GM08714 (cell line): ENCODE results near the gene CUL2.
"Not testable (repeated sequence)": the region's sequence is repeated elsewhere in the genome, so short reads cannot be mapped to it uniquely, and the experiment has no call there.

Experiments used
- H3K4me3 ChIP-seq: fragments of 200-500 bp; sonication (Bioruptor generic); 2 replicates; pipeline ENCODE4 v1.5.1; 2014; ENCODE audit warnings: mild to moderate bottlenecking, low read length, inconsistent platforms
- ZNF274 ChIP-seq: IDR thresholded peaks from 2 replicates; pipeline ENCODE4 v1.6.1; 2012; ENCODE audit warnings: mild to moderate bottlenecking, low read depth, low read length

The CUL2 gene

DNA sequence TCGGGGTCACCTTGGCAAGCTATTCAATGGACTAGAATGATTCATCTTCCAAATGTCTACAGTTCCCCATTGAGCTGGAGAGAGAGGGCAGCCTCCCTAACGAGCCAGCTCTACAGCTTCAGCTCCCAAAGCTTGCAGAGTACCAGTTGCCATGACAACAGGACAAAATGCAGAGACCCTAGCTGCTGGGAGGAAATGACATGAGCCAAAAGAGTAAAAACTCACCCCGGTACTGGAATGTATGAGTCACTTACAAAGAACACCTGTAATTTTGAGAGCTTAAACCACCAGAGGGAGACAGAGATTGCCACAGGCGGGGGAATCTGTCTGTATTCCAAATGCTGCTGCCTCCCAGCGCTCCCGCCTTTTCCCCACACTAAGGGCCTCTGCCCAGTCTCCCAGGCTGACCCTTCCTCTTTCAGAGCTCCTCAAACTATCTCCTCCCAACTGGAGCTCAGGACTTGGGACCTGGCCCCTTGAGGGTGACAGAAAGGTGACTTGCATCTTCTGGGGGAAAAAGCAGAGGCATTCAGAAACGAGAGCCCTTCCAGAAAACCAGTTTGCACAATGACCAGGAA is 95.5 kb downstream of the CUL2 start:
- TF ChIP-seq ZNF274: no peak
- no peak overlapping the region for H3K4me3 ChIP-seq

DNA sequence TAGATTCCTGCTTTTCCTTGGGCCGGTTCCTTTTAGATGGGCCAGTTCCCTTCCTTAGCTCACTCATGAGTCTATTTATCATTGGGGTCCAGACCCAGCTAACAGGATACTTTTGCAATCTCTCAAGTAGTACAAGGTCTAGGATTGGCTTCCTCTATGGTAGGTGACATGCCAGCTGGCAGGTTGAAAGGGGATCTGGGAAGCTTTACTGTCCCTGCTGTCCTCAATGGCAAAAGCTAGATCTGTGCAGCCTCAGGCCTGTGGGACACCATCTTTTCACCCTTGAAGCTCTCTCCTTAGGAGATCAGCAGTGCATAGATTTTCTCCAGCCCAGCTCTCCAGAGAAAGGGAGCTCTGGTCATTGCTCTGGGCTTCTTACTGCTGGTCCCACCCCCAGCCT is 96.4 kb downstream of the CUL2 start:
- H3K4me3 ChIP-seq: no peak overlapping the region
- TF ChIP-seq ZNF274: no peak

DNA sequence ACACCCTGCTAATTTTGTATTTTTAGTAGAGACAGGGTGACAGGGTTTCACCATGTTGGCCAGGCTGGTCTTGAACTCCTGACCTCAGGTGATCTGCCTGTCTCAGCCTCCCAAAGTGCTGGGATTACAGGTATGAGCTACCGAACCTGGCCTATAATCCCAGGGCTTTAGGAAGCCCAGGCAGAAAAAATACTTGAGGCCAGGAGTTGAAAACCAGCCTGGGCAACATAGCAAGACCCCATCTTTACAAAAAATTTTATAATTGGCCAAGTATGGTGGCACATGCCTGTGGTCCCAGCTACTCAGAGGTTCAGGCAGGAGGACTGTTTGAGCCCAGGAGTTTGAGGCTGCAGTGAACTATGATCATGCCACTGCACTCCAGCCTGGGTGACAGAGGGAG is 99.0 kb downstream of the CUL2 start:
- H3K4me3 ChIP-seq: not testable (repeated sequence)

DNA sequence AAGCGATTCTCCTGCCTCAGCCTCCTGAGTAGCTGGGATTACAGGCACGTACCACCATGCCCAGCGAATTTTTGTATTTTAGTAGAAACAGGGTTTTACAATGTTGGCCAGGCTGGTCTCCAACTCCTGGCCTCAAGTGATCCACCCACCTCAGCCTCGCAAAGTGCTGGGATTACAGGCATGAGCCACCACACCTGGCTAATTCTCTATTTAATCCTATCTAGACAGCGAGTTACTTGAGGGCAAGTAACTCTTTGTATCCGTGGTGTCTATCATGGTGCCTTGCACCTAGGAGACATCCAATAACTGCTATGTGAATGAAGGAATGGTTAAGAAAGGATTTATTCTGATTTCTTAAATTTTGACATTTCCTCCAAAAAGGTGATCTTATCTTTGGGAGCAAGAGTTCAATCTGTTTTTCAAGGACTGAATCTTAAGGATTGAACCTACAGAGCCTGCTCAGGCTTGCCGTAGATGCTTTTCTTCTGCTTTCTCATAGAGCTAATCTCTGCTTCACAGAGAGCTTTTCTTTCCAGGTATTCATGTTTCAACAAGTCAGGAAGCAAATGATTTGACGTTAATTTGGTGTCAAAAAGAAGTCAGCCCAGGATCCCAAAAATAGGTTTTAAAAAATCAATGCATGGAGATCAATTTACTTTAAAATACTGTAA is 101.6 kb downstream of the CUL2 start:
- H3K4me3 ChIP-seq: no peak overlapping the region

DNA sequence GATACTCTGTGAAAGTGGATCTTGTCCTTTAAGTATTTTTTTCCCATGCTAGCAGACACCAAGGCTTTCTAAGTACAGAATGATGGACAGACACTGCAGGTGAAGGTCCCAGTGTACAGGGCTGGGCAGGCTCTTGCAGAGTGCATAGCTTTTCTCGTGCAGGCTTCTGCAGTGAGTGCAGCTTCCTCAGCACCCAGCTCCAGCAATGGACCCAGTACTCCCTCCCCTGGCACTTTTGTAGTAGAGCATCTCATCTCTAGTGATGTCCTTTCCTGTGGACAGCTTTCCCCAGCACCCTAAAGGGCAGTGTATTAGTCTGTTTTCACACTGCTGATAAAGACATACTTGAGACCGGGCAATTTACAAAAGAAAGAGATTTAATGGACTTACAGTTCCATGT is 104.3 kb downstream of the CUL2 start:
- no peak for TF ChIP-seq ZNF274

More for the DNA sequence above, 101.6 kb downstream of the CUL2 start:
- no peak for TF ChIP-seq ZNF274

DNA sequence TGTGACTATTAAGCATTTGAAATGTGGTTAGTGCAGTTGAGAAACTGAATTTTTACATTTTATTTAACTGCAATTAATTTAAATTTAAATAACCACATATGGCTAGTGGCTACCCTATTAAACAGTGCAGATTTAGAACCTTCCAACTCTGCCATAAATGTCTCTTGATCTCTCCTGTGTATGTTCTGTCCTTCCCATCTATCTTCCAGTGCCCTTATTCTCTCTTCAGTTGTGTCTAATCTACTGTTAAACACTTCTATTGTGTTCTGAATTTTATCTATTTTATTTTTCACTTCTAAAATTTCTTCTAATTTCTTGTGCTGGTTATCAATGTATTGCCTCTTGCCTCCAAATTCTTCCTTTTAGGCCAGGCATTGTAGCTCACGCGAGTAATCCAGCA is 105.0 kb downstream of the CUL2 start:
- no peak for TF ChIP-seq ZNF274
- H3K4me3 ChIP-seq: no peak overlapping the region

More for the DNA sequence above, 104.3 kb downstream of the CUL2 start:
- H3K4me3 ChIP-seq: no peak overlapping the region

DNA sequence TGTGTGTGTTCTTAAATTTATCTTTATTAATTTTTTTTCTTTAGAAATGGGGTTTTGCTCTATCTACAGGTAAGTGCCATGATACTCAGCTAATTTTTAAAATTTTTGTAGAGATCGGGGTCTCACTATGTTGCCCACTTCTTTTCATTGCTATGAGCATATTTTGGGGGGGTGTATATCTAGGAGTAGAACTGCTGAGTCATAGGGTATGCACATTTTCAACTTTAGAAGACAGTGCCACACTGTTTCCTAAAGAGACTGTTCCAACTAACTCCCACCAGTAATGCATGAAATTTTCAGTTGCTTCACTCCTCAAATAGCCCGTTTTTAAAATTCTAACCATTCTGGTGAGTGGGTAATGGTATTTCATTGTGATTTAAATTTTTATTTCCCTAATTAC is 108.3 kb downstream of the CUL2 start:
- TF ChIP-seq ZNF274: no peak
- no peak overlapping the region for H3K4me3 ChIP-seq

DNA sequence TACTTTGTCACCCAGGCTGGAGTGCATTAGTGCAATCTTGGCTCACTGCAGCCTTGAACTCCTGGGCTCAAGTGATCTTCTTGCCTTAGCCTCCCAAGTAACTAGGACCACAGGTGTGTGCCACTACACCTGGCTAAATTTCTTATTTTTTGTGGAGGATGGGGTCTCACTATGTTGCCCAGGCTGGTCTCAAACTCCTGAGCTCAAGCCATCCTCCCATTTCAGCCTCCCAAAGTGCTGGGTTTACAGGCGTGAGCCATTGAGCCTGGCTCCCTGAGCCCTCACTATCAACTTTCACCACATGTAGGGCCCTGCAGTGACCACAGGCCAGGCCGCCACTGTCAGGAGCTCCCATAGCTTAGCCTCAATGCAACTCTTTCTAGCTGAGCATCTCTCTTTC is 110.2 kb downstream of the CUL2 start:
- TF ChIP-seq ZNF274: no peak

DNA sequence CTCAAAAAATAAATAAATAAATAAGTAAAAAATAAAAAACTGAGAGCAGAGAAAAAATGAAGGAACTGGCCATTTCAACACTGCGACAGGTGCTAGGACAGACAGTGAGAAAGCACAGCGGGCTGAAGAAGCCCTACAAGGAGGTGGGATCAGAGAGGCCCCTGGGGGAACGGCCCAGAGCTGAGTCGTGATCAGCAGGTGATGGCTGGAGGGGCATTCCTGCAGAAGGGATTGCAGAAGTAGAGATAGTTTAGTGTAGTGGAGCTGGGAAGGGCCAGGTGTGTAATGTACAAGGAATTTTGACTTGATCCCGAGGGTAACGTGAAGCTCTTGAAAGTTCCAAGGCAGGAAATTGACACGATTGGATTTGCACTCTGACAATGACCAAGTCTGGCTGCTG is 112.1 kb downstream of the CUL2 start:
- no peak overlapping the region for H3K4me3 ChIP-seq
- TF ChIP-seq ZNF274: no peak

More for the DNA sequence above, 110.2 kb downstream of the CUL2 start:
- H3K4me3 ChIP-seq: no peak overlapping the region

DNA sequence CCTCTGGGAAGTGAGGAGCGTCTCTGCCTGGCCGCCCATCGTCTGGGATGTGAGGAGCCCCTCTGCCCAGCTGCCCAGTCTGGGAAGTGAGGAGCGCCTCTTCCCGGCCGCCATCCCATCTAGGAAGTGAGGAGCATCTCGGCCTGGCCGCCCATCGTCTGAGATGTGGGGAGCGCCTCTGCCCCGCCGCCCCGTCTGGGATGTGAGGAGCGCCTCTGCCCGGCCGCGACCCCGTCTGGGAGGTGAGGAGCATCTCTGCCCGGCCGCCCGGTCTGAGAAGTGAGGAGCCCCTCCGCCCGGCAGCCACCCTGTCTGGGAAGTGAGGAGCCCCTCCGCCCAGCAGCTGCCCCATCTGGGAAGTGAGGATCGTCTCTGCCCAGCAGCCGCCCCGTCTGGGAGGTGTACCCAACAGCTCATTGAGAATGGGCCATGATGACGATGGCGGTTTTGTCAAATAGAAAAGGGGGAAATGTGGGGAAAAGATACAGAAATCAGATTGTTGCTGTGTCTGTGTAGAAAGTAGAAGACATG is 113.7 kb downstream of the CUL2 start:
- H3K4me3 ChIP-seq: not testable (repeated sequence)

DNA sequence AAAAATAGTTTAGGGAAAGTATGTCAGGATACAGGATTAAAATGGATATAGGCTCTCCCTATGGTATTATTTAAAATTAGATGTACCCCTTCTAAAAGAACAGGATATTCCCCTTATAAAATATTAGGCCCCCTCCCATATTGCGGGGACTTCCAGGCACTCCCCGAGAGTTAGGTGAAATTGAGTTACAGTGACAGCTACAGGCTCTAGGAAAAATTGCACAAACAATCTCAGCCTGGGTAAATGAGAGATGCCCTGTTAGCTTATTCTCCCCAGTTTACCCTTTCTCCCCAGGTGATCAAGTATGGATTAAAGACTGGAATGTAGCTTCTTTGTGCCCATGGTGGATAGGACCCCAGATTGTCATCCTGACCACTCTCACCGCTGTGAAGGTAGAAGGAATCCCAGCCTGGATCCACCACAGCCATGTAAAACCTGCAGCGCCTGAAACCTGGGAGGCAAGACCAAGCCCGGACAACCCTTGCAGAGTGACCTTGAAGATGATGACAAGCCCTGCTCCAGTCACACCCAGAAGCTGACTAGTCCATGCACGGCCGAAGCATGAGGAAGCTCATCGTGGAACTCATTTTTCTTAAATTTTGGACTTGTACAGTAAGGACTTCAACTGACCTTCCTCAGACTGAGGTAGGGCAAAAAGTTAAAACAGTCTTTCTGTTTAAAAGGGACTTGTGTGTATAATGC is 115.6 kb downstream of the CUL2 start:
- H3K4me3 ChIP-seq: not testable (repeated sequence)

DNA sequence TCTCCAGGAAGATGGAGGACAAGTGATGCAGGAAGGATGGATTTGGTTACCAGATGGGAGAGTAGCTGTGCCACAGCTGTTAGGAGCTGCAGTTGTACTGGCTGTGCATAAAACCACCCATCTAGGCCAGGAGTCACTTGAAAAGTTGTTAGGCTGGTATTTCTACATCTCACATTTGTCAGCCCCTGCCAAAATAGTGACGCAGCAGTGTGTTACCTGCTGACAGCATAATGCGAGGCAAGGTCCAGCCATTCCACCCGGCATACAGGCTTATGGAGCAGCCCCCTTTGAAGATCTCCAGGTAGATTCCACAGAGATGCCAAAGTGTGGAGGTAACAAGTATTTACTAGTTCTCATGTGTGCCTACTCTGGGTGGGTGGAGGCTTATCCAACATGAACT is 116.4 kb downstream of the CUL2 start:
- not testable (repeated sequence) for H3K4me3 ChIP-seq

DNA sequence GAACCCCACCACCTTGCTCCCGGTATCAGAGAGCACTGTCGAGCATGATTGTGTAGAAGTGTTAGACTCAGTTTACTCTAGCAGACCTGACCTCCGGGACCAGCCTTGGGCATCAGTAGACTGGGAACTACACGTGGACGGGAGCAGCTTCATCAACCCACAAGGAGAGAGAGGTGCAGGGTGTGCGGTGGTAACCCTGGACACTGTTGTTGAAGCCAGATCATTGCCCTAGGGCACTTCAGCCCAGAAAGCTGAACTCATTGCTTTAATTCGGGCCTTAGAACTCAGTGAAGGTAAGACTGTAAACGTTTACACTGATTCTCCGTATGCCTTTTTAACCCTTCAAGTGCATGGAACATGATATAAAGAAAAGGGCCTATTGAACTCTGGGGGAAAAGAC is 117.0 kb downstream of the CUL2 start:
- not testable (repeated sequence) for H3K4me3 ChIP-seq

DNA sequence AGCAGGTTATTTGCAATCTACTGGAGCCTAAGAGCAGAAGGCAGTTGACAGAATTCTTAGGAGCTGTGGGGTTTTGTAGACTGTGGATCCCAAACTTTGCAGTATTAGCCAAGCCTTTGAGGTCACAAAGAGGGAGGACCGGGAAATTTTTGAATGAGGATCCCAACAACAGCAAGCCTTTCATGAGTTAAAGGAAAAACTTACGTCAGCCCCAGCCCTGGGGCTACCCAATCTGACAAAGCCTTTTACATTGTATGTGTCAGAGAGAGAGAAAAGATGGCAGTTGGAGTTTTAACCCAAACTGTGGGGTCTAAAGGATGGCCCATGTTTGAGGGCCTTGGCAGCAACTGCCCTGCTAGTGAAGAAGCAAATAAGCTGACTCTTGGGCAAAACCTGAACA is 117.5 kb downstream of the CUL2 start:
- not testable (repeated sequence) for H3K4me3 ChIP-seq

DNA sequence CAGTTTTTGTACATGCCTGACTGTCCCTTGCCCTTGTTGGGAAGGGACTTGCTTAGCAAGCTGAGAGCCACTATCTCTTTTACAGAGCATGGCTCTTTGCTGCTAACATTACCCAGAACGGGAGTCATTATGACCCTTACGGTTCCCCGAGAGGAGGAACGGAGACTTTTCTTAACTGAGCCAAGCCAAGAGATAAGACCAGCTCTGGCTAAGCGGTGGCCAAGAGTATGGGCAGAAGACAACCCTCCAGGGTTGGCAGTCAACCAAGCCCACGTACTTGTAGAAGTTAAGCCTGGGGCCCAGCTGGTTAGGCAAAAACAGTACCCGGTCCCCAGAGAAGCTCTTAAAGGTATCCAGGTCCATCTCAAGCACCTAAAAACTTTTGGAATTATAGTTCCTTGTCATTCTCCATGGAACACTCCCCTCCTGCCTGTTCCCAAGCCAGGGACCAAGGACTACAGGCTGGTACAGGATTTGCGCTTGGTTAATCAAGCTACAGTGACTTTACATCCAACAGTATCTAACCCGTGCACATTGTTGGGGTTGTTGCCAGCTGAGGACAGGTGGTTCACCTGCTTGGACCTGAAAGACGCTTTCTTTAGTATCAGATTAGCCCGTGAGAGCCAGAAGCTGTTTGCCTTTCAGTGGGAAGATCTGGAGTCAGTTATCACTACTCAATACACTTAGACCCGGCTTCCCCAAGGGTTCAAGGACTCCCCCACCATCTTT is 118.4 kb downstream of the CUL2 start:
- not testable (repeated sequence) for H3K4me3 ChIP-seq
